Heart right ventricle (tissue), 16 donors: ENCODE data around the gene SPRED1. TPM values are rescaled to one million over a fixed set of nuclear protein-coding genes. Genes with fewer than 3 reads are reported as not detected.

Experiments used
- ATAC-seq, 8 donors: fragments of 200-7000 bp; cut with Tn5 transposase; one replicate each; pipeline ENCODE4 v1.9.1; 2020; ENCODE audit warnings: mild to moderate bottlenecking in 8 of 8, moderate library complexity in 8 of 8, moderate number of reproducible peaks in 1 of 8
- DNase-seq, 2 donors: peaks; one replicate each; pipeline ENCODE4 v3.0.0-alpha.2; 2020
- H3K27ac ChIP-seq, 10 donors: fragments of 200-600 bp; sonication (generic) in 2 of 10; one replicate each; pipeline versions ENCODE4 v1.5.0 to v1.8.0; 2020 to 2022; ENCODE audit warnings: mild to moderate bottlenecking in 3 of 10
- H3K27me3 ChIP-seq, 7 donors: fragments of 200-600 bp; one replicate each; pipeline ENCODE4 v1.8.0; 2021 to 2022; ENCODE audit warnings: mild to moderate bottlenecking in 2 of 7
- H3K36me3 ChIP-seq, 9 donors: fragments of 200-600 bp; sonication (generic) in 1 of 9; one replicate each; pipeline versions ENCODE4 v1.5.0 to v1.8.0; 2020 to 2022; ENCODE audit warnings: mild to moderate bottlenecking in 2 of 9
- H3K4me1 ChIP-seq, 9 donors: fragments of 200-600 bp; sonication (generic) in 1 of 9; one replicate each; pipeline versions ENCODE4 v1.5.0 to v1.8.0; 2020 to 2022; ENCODE audit warnings: mild to moderate bottlenecking in 4 of 9
- H3K4me3 ChIP-seq, 10 donors: fragments of 200-600 bp; sonication (generic) in 2 of 10; one replicate each; pipeline versions ENCODE4 v1.5.0 to v1.8.0; 2020 to 2022; ENCODE audit warnings: mild to moderate bottlenecking in 7 of 10, moderate library complexity in 2 of 10
- H3K9me3 ChIP-seq, 11 donors: fragments of 200-600 bp in 10 of 11; sonication (generic) in 2 of 11; one replicate each; pipeline versions ENCODE4 v1.5.0 to v1.8.0; 2013 to 2022; ENCODE audit warnings: mild to moderate bottlenecking in 2 of 11, control low read depth in 1 of 11, moderate library complexity in 1 of 11
- WGBS, 2 donors: extraction: QIAGEN DNeasy Blood & Tissue Kit; methylation state at CpG; one replicate each; pipeline ENCODE4 v1.1.7; 2013; ENCODE audit warnings: inconsistent platforms in 1 of 2; 5-methylcytosine and 5-hydroxymethylcytosine counted together
- intact Hi-C, 10 donors: fragments of 100-400 bp; cut with DNase I; formaldehyde crosslinking; loops; one replicate each; pipeline versions ENCODE4 v1.11.1 to v1.14.2; 2022
- polyA plus RNA-seq, 2 donors: library from polyadenylated mRNA; stranded (reverse); fragments of 200-250 nt; gene quantifications; one replicate each; pipeline ENCODE4 v1.2.3, GENCODE V29; 2013
- total RNA-seq, 10 donors: library from RNA; stranded (reverse); fragmentation: NEBNext Ultra II Directional in 3 of 10; extraction: Animal tissue kit (Norgen Biotek cat#: 25700) in 3 of 10; gene quantifications; one replicate each; pipeline versions ENCODE4 v1.2.1 to v1.2.4, GENCODE V29; 2021 to 2023
- TF ChIP-seq, protein P1 (sequence below), 9 donors: fragments of 200-600 bp; sonication (generic) in 2 of 9; IDR thresholded peaks; one replicate each; pipeline versions ENCODE4 v1.5.0 to v1.8.0; 2021 to 2022; ENCODE audit warnings: antibody characterized with exemption in 9 of 9, mild to moderate bottlenecking in 5 of 9, moderate library complexity in 1 of 9
- donor health status: Arrhythmogenic right ventricular cardiomyopathy.
- donor health status: ischemic (EF 13 %, LVEDD 7.1; RV severe dilation, severe dysfunction).
- donor health status: healthy with polysubstance abuse.
- donor health status: DM: no; HTN: yes; CAD: no.
- donor health status: DM: no; HTN: no; CAD: no.
- donor health status: ischemic (EF 25% LVEDD 6.9; RV normal size, moderate dysfunction).
- donor health status: ischemic (EF 25% LVEDD 5.7; RV mildly dilated, moderate dysfunction).
- donor health status: healthy.
- donor health status: DM: yes; HTN: yes; CAD: no.
- donor health status: Ischemic cardiomyopathy.
- donor health status: ischemic (EF 35%, LVEDD 5.7; RV mildly dilated, moderate dysfunction).
- donor health status: nonischemic (EF 11% LVEDD 7.7; RV severe dilation, severe dysfunction).
- donor health status: DM: yes; HTN: yes; CAD: no.
- donor health status: PGD.
- donor health status: ischemic (EF 29% LVEDD 5.4; RV normal size, mild dysfunction).
- donor health status: nonischemic (EF 23%, LVEDD 6.1; RV moderate dilation, normal function).

The SPRED1 gene
- total and polyA plus RNA-seq, 12 donors: 3.3 to 20.2 (median 7.5) TPM

DNA sequence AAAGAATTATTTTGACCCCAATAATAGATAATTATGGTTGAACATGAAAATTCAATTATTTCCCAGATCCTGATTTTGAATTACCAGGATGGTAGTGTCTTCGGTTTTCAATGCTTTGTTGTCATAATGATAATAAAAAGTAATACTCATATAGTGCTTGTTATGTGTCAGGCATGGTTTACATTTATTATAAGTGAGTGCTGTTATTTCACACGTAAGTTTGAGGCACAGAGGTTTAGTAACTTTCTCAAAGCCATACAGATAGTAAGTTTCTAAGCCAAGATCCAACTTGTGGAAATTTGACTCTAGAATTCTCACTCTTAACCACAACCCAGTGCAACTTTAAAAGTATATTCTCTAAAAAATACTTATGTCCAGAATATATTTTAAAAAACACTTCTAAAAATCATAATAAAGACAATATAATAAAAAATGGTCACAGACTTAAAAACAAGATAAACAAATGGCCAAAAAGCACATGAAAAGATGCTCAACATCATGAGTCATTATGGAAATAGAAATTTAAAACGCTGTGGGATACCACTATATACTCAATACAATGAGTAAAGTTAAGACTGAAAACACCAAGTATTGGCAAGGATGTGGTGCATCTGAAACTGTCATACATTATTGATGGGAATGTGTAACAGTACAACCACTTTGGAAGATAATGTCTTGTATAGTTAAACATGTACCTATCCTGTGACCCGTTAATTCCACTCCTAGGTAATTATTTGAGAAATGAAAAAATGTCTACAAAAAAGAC is 45.2 kb downstream of the SPRED1 start:
- Histone ChIP-seq H3K9me3 (no peaks in the 10 kb centered on the region), H3K36me3 (peaks cover 0 to 39% (median 2%) of the 10 kb centered on the region in 9 donors), H3K4me3 (no peak overlapping the region), H3K27me3 (no peaks in the 10 kb centered on the region), H3K4me1 (peaks cover 3 to 73% (median 36%) of the 10 kb centered on the region in 9 donors), H3K27ac (no peak overlapping the region)
- intact Hi-C loops: loop anchor here in 2 of 10 donors (5.0 to 10.0 kb wide), 3 partner anchors 34 to 57 kb away; no protein-coding TSS in a partner anchor
- DNase-seq (no peak), ATAC-seq (no peak)
- WGBS, 2 donors: 65 to 84% methylated on average over 4 of the region's 4 CpGs
- TF ChIP-seq, protein P1, sequence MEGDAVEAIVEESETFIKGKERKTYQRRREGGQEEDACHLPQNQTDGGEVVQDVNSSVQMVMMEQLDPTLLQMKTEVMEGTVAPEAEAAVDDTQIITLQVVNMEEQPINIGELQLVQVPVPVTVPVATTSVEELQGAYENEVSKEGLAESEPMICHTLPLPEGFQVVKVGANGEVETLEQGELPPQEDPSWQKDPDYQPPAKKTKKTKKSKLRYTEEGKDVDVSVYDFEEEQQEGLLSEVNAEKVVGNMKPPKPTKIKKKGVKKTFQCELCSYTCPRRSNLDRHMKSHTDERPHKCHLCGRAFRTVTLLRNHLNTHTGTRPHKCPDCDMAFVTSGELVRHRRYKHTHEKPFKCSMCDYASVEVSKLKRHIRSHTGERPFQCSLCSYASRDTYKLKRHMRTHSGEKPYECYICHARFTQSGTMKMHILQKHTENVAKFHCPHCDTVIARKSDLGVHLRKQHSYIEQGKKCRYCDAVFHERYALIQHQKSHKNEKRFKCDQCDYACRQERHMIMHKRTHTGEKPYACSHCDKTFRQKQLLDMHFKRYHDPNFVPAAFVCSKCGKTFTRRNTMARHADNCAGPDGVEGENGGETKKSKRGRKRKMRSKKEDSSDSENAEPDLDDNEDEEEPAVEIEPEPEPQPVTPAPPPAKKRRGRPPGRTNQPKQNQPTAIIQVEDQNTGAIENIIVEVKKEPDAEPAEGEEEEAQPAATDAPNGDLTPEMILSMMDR (IDR thresholded peaks at IDR 0.05): no peak

DNA sequence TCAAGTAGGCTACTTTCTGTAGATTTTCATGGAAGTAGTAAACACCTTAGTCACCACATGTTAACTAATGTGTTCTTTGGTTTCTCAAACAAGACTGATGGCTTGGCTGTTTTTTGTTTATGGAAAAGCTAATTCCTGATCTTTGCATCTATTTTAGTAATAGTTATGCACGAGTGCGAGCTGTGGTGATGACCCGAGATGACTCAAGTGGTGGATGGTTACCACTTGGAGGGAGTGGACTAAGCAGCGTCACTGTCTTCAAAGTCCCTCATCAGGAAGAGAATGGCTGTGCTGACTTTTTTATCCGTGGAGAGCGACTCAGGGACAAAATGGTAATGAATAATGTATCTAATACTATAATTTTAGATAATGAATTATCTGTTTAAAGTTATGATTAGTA is 46.6 kb downstream of the SPRED1 start:
- H3K9me3 ChIP-seq: no peaks in the 10 kb centered on the region
- intact Hi-C loops: loop anchor here in 2 of 10 donors (5.0 to 10.0 kb wide), 3 partner anchors 33 to 56 kb away; no protein-coding TSS in a partner anchor
- H3K4me1 ChIP-seq: peaks cover 3 to 71% (median 31%) of the 10 kb centered on the region in 9 donors
- H3K36me3 ChIP-seq: peaks cover 0 to 42% (median 2%) of the 10 kb centered on the region in 9 donors
- whole genome bisulfite sequencing, 2 donors: 82 to 84% methylated on average over 6 of the region's 6 CpGs
- H3K27ac ChIP-seq: no peak overlapping the region
- H3K4me3 ChIP-seq: no peak overlapping the region
- H3K27me3 ChIP-seq: no peaks in the 10 kb centered on the region
- ATAC-seq (peak in 1 of 8 donors; percentile 36), DNase-seq (no peak)
- TF ChIP-seq, protein P1 (IDR thresholded peaks at IDR 0.05): no peak

DNA sequence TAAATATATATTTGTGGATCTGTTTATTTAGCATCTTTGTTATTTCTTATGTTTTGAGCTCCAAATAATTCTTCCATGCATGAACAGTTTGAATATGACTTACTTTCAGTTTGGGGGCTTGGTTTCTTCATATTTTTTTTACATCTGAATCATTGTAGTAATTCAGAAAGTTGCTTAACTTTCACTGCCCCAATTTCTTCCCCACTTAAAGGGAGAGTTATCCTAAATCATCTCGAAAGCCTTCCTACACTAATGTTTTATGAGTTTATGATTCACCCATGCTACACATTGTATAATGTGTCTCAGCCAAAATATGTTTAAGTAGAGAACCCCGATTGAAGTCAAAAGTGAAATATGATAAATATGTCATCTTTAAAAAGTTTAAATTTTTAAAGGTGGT is 47.8 kb downstream of the SPRED1 start:
- 90 to 91% methylated on average over 2 of the region's 2 CpGs for WGBS, 2 donors
- no peaks in the 10 kb centered on the region for H3K27me3 ChIP-seq
- intact Hi-C loops: loop anchor here in 2 of 10 donors (5.0 to 10.0 kb wide), 2 partner anchors 46 to 48 kb away; partner anchors contain the start of gene SPRED1 (in 2 of the 2)

DNA sequence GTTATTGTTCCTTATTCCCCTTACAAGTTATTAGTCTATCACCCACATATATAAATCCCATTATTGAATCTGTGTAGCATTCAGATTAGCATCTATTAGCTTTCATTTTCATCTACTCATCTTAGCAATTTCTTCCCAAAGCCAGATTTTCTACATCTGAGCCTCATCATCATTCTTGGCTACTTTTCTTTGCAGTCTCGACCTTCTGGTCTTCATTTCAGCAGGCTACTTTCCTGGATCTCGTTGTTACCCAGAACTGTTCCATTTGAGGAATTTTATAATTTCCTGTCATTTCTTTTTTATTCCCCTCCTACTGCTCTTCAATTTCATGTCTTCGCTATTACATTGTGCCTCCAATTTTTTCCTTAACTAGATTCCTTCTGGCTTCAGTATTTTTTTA is 51.8 kb downstream of the SPRED1 start:
- TF ChIP-seq, protein P1 (IDR thresholded peaks at IDR 0.05): no peak
- ATAC-seq (peak in 1 of 8 donors; percentile 52), DNase-seq (no peak)
- intact Hi-C loops: loop anchor here in 2 of 10 donors (5.0 to 10.0 kb wide), 2 partner anchors 50 to 52 kb away; partner anchors contain the start of gene SPRED1 (in 2 of the 2)
- 63% methylated on average over 3 of the region's 3 CpGs for WGBS, 2 donors
- Histone ChIP-seq H3K4me1 (peaks cover 0 to 48% (median 5%) of the 10 kb centered on the region in 9 donors), H3K4me3 (no peak overlapping the region), H3K9me3 (no peaks in the 10 kb centered on the region), H3K27me3 (no peaks in the 10 kb centered on the region), H3K36me3 (peaks cover 0 to 42% (median 2%) of the 10 kb centered on the region in 9 donors), H3K27ac (peak overlapping the region in 2 of 10 donors; percentile 10 to 17)

More for the DNA sequence above, 47.8 kb downstream of the SPRED1 start:
- no peak for ATAC-seq
- DNase-seq: no peak
- peaks cover 0 to 65% (median 19%) of the 10 kb centered on the region in 9 donors for H3K4me1 ChIP-seq
- H3K4me3 ChIP-seq: no peak overlapping the region
- peaks cover 0 to 42% (median 2%) of the 10 kb centered on the region in 9 donors for H3K36me3 ChIP-seq
- H3K27ac ChIP-seq: peak overlapping the region in 1 of 10 donors; percentile 5
- TF ChIP-seq, protein P1 (IDR thresholded peaks at IDR 0.05): no peak
- H3K9me3 ChIP-seq: no peaks in the 10 kb centered on the region
